ENCODE data around the gene PDE4B.

- TF ChIP-seq POLR2A (IDR thresholded peaks at IDR 0.05; ENCODE audit: low read depth, low read length): no peak
- TF ChIP-seq POLR2AphosphoS5 (IDR thresholded peaks at IDR 0.05; ENCODE audit: low read depth, low read length): no peak
- no peak for TF ChIP-seq POU2F2 (IDR thresholded peaks at IDR 0.05; ENCODE audit: low read depth, low read length)
- no peak for TF ChIP-seq TAF1 (IDR thresholded peaks at IDR 0.05; ENCODE audit: low read depth, low read length)
- peak; percentile 78 for TF ChIP-seq SPI1 (IDR thresholded peaks at IDR 0.05; ENCODE audit: low read depth, low read length)
These were observed 601.0 kb downstream of the PDE4B start for GRCh38 chr1:66393586-66394287.
